ENCODE measurements around the gene EPHA5.

DNA sequence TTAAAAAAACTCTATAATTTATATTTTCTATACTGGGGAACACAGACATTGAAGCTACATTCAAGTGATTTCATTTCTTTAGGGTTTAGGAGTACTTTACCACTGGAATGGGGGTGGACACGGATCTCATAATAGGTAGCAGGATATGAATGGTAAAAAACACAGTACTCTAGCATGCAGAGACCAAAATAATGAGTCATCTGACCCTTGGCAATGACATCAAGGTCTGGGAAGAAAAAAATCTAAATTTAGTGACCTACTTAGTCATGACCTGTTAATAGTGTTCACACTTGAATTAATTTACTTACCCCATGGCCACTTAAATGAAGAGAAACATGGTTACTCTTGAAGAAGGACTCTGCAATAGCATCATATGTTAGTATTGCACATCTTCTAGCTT lies 187.9 kb downstream of the EPHA5 start:
- TF ChIP-seq CTCF (IDR thresholded peaks at IDR 0.05) (no peak), POLR2A (IDR thresholded peaks at IDR 0.05) (no peak)
